ENCODE measurements around the gene ST6GALNAC5.

- TF ChIP-seq ZNF274 (IDR thresholded peaks at IDR 0.05; ENCODE audit: low read depth, low read length), result no peak
- TF ChIP-seq YY1 (IDR thresholded peaks at IDR 0.05; ENCODE audit: insufficient read depth, insufficient read length), result no peak
Measured at GRCh38 chr1:76868916-76869315, 1.6 kb downstream of the ST6GALNAC5 start.
